PC-9 (cell line): ENCODE data around the gene LCLAT1.

Source experiments
- EZH2 ChIP-seq: fragments of 200-600 bp; sonication (generic); IDR thresholded peaks from 2 replicates; pipeline ENCODE4 v1.8.0; 2017; ENCODE audit warnings: antibody characterized with exemption, low read depth
- TF ChIP-seq, protein P1 (sequence below): fragments of 200-600 bp; sonication (generic); conservative IDR thresholded peaks from 2 replicates; pipeline ENCODE4 v1.6.1; 2017; ENCODE audit warnings: mixed run types, antibody characterized with exemption, mild to moderate bottlenecking, moderate library complexity

DNA sequence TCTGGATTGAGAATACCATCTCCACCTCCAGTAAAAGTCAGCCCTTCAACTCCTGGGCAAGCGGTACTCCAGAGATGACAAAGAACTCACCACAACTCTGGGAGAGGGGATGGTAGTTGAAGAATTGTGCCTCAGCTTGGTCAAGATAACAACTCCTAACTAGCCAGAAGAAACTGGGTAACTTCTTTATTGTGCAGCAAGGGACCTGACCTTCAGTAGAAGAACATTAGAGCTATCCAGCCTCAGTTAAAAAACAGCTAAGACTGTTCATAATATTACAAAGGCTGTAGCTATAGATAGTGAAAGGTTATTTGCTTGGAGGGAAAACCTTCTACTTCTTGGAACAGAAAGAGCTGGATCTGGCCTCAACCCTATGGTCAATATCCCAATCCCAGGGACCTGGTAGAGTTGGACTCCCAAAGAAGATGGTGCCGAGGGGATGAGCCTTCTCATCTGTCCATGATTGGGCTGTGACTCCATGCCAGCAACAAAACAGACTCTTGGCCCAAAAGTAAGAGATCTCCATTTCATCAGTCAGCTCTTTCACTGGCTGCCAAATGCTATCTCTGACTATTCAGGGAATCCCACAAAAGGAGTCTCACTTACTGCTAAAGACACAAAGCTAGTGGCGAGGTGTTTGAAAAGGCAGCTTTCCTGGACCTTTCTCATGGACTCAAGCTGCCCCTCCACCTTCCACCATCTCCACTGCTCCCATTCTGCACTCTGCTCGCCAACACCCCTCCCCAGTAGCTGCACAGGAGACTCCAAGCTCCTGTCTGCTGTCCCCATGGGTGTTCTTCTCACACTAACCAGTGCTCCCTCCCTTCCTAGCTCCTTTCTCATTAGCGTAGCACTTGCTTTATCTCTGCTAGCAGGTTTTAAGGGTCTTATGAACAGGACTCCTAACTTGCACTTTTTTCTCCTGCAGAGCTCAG is 214.4 kb downstream of the LCLAT1 start:
- no peak for TF ChIP-seq EZH2
- TF ChIP-seq, protein P1, sequence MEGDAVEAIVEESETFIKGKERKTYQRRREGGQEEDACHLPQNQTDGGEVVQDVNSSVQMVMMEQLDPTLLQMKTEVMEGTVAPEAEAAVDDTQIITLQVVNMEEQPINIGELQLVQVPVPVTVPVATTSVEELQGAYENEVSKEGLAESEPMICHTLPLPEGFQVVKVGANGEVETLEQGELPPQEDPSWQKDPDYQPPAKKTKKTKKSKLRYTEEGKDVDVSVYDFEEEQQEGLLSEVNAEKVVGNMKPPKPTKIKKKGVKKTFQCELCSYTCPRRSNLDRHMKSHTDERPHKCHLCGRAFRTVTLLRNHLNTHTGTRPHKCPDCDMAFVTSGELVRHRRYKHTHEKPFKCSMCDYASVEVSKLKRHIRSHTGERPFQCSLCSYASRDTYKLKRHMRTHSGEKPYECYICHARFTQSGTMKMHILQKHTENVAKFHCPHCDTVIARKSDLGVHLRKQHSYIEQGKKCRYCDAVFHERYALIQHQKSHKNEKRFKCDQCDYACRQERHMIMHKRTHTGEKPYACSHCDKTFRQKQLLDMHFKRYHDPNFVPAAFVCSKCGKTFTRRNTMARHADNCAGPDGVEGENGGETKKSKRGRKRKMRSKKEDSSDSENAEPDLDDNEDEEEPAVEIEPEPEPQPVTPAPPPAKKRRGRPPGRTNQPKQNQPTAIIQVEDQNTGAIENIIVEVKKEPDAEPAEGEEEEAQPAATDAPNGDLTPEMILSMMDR: no peak
